Metanephros (tissue), 1 donor: ENCODE results near the gene RIMKLA. TPM values are rescaled to one million over a fixed set of nuclear protein-coding genes. Genes with fewer than 3 reads are reported as not detected.

ENCODE experiments used
- total RNA-seq: library from RNA; depleted of rRNA; stranded (reverse); fragments of >200 nt; gene quantifications from one replicate; pipeline ENCODE4 v1.2.3, GENCODE V29; 2014

The RIMKLA gene
- 0.35 TPM for total RNA-seq

GRCh38 chr1:42380586-42381279, at the start of gene RIMKLA:
Gene RIMKLA (plus strand): TSS chr1:42380792. CDS start chr1:42380935, 143 bp downstream.

GRCh38 chr1:42335050-42335808, 45.4 kb upstream of the RIMKLA start, which contains the start of gene FOXJ3:
Gene FOXJ3 (minus strand): TSS chr1:42335235. CDS start chr1:42311093, 24,142 bp downstream.

GRCh38 chr1:42456010-42456753, 75.6 kb downstream of the RIMKLA start, which contains the start of the genes PPCS and ZMYND12:
Gene PPCS (plus strand): TSS chr1:42456543. CDS start chr1:42456566, 23 bp downstream.
Gene ZMYND12 (minus strand): TSS chr1:42456022. CDS start chr1:42455997, 25 bp downstream.

GRCh38 chr1:42462828-42463763, 82.5 kb downstream of the RIMKLA start, which contains the start of gene CCDC30:
Gene CCDC30 (plus strand): TSS chr1:42463286. CDS start chr1:42480552, 17,266 bp downstream.

Other genes with a start within 250 kb of the RIMKLA start
- not detected for gene GUCA2B, start 227.4 kb upstream of the RIMKLA start, total RNA-seq
- not detected for gene GUCA2A, start 216.0 kb upstream of the RIMKLA start, total RNA-seq
- gene FOXJ3, start 45.6 kb upstream of the RIMKLA start, total RNA-seq, result 42.3 TPM
- 3.5 TPM for gene ZMYND12, start 75.2 kb downstream of the RIMKLA start, total RNA-seq
- gene PPCS, start 75.8 kb downstream of the RIMKLA start, total RNA-seq, result 27.7 TPM
- gene CCDC30, start 82.5 kb downstream of the RIMKLA start, total RNA-seq, result 16.0 TPM